CD4-positive, alpha-beta memory T cell (primary cell): ENCODE results near the gene KDM7A. TPM values are rescaled to one million over a fixed set of nuclear protein-coding genes. Genes with fewer than 3 reads are reported as not detected.

Source experiments
- CTCF ChIA-PET: fragments of 350-600 bp; sonication (Branson Sonifier 250); formaldehyde crosslinking; loops from one replicate; lab custom pipeline; 2021; ENCODE audit warnings: inconsistent platforms; ENCODE audit not compliant: partially characterized antibody; lab: Charles Lee
- POLR2A ChIA-PET: fragments of 350-600 bp; sonication (Branson Sonifier 250); formaldehyde crosslinking; loops from one replicate; lab custom pipeline; 2021; ENCODE audit not compliant: partially characterized antibody; lab: Charles Lee
- DNase-seq, 5 donors: peaks; one replicate each; pipeline versions ENCODE4 v3.0.0 to v3.0.0-alpha.2; 2020 to 2022; ENCODE audit warnings: mixed read lengths in 1 of 5
- H3K27ac ChIP-seq: one replicate; pipeline ENCODE4 v1.7.0; 2013; ENCODE audit warnings: low read depth, low read length
- H3K27me3 ChIP-seq: 2 replicates; pipeline ENCODE4 v1.7.0; 2013; ENCODE audit warnings: mild to moderate bottlenecking, low read length, moderate library complexity; ENCODE audit not compliant: insufficient read depth
- H3K36me3 ChIP-seq: 2 replicates; pipeline ENCODE4 v1.7.0; 2013; ENCODE audit warnings: mild to moderate bottlenecking, low read length, moderate library complexity; ENCODE audit not compliant: insufficient read depth
- H3K4me1 ChIP-seq: 2 replicates; pipeline ENCODE4 v1.7.0; 2013; ENCODE audit warnings: mild to moderate bottlenecking, low read length, moderate library complexity; ENCODE audit not compliant: insufficient read depth
- H3K4me3 ChIP-seq, 2 donors: one replicate each; pipeline ENCODE4 v1.7.0; 2013; ENCODE audit warnings: low read length in 2 of 2, mild to moderate bottlenecking in 1 of 2
- H3K9me3 ChIP-seq, 2 donors: one replicate each; pipeline ENCODE4 v1.7.0; 2013; ENCODE audit warnings: low read length in 2 of 2, control low read depth in 1 of 2; ENCODE audit not compliant: control insufficient read depth in 1 of 2
- H3K27ac Mint-ChIP-seq, 7 donors: one replicate each; pipeline ENCODE4 v1.8.0; 2020 to 2021; ENCODE audit warnings: mixed read lengths in 7 of 7, mild to moderate bottlenecking in 6 of 7, inconsistent platforms in 3 of 7, moderate library complexity in 3 of 7
- H3K27me3 Mint-ChIP-seq, 2 donors: one replicate each; pipeline ENCODE4 v1.8.0; 2020 to 2021; ENCODE audit warnings: mixed read lengths in 2 of 2
- H3K36me3 Mint-ChIP-seq, 2 donors: one replicate each; pipeline ENCODE4 v1.8.0; 2020 to 2021; ENCODE audit warnings: mixed read lengths in 2 of 2, inconsistent platforms in 1 of 2, mild to moderate bottlenecking in 1 of 2
- H3K4me1 Mint-ChIP-seq, 4 donors: one replicate each; pipeline ENCODE4 v1.8.0; 2020 to 2021; ENCODE audit warnings: mixed read lengths in 4 of 4, mild to moderate bottlenecking in 1 of 4
- H3K4me3 Mint-ChIP-seq, 8 donors: one replicate each; pipeline ENCODE4 v1.8.0; 2020 to 2021; ENCODE audit warnings: mixed read lengths in 8 of 8, mild to moderate bottlenecking in 7 of 8, moderate library complexity in 6 of 8, inconsistent platforms in 3 of 8
- H3K9me3 Mint-ChIP-seq, 8 donors: one replicate each; pipeline ENCODE4 v1.8.0; 2020 to 2021; ENCODE audit warnings: mixed read lengths in 8 of 8, mild to moderate bottlenecking in 5 of 8, inconsistent platforms in 3 of 8, moderate library complexity in 1 of 8
- intact Hi-C: fragments of 100-400 bp; cut with micrococcal nuclease; formaldehyde crosslinking; loops from one replicate; pipeline ENCODE4 v1.15.1; 2023
- polyA plus RNA-seq, 2 donors: library from polyadenylated mRNA; unstranded; fragments of 300-500 nt; fragmentation: Illumina TruSeq; gene quantifications; one replicate each; pipeline ENCODE4 v1.2.3, GENCODE V29; 2021
- total RNA-seq, 2 experiments: library from RNA; stranded (reverse); gene quantifications; one replicate each; pipeline ENCODE4 v1.2.3, GENCODE V29; 2021

KDM7A gene
- total and polyA plus RNA-seq, 4 experiments from 2014 or later: 3.3 to 45.9 (median 23.6) TPM

DNA sequence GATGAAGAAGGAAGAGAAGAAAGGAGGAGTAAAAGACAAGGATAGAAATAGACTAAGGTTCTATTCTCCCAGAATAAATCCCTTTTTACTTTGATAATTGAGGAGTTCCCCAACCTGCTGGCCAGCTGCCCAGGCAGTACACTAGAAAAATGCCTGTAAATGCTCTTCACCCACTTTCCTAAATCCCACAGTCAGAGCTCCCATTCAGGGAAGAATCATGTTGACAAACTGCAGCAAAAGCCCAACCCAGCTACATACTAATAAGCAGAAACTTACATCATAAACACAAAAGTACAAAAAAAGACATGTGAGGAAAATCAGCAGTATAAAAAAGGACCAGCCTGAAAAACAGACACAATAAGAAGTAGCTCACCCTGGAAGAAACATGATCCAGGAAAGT, 15.8 kb upstream of the KDM7A start:
- Mint-ChIP-seq H3K4me1 (peaks cover 3 to 17% (median 5%) of the 10 kb centered on the region in 4 donors), H3K4me3 (no peak overlapping the region), H3K36me3 (no peaks in the 10 kb centered on the region), H3K9me3 (peaks cover 0 to 2% (median 0%) of the 10 kb centered on the region in 8 donors), H3K27me3 (no peaks in the 10 kb centered on the region), H3K27ac (peak overlapping the region in 1 of 7 donors; percentile 7)
- H3K4me1 ChIP-seq: no peaks in the 10 kb centered on the region
- H3K9me3 ChIP-seq: no peaks in the 10 kb centered on the region
- no peak overlapping the region for H3K4me3 ChIP-seq
- ChIA-PET CTCF (interaction anchor here (1.1 kb wide), 1 partner anchor 10 kb away, joined by 3 read pairs; no protein-coding TSS in a partner anchor), POLR2A (interaction anchor here (0.6 to 3.6 kb wide), 3 partner anchors 16 to 24 kb away, joined by 3 to 25 read pairs (median 3); partner anchors contain the start of gene KDM7A)
- H3K36me3 ChIP-seq: no peaks in the 10 kb centered on the region
- H3K27me3 ChIP-seq: no peaks in the 10 kb centered on the region
- DNase-seq: no peak
- no peak overlapping the region for H3K27ac ChIP-seq
- intact Hi-C loops: no loop called here

DNA sequence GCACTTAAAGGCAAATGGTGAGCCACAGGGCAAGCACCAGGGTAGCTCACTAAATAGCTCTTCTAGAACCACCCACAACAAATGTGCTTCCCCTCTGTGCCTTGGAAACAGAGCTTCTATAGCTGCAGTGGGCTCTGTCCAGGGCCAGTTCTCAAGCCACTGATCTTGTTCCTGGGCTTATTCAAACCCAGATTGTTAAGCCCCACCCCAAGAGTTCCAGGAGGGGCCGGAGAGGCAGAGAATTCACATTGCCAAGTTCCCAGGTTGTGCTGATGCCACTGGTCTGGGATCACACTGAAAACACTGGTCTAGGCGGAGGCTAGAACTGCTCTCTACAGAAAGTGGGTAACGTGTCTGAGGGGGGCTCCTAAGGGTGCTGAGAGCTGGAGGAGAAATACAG, 15.4 kb upstream of the KDM7A start:
- Histone ChIP-seq H3K4me1 (no peaks in the 10 kb centered on the region), H3K4me3 (no peak overlapping the region), H3K36me3 (no peaks in the 10 kb centered on the region), H3K9me3 (no peaks in the 10 kb centered on the region), H3K27me3 (no peaks in the 10 kb centered on the region), H3K27ac (no peak overlapping the region)
- CTCF ChIA-PET: interaction anchor here (0.6 kb wide), 1 partner anchor 30 kb away, joined by 3 read pairs; no protein-coding TSS in a partner anchor
- Mint-ChIP-seq H3K4me1 (peaks cover 3 to 14% (median 5%) of the 10 kb centered on the region in 4 donors), H3K36me3 (no peaks in the 10 kb centered on the region), H3K27ac (no peak overlapping the region), H3K27me3 (no peaks in the 10 kb centered on the region), H3K4me3 (no peak overlapping the region), H3K9me3 (peaks cover 0 to 2% (median 0%) of the 10 kb centered on the region in 8 donors)
- no peak for DNase-seq
- POLR2A ChIA-PET: interaction anchor here (0.9 to 3.6 kb wide), 2 partner anchors 16 to 22 kb away, joined by 3 to 25 read pairs; partner anchors contain the start of gene KDM7A
- intact Hi-C loops: no loop called here

DNA sequence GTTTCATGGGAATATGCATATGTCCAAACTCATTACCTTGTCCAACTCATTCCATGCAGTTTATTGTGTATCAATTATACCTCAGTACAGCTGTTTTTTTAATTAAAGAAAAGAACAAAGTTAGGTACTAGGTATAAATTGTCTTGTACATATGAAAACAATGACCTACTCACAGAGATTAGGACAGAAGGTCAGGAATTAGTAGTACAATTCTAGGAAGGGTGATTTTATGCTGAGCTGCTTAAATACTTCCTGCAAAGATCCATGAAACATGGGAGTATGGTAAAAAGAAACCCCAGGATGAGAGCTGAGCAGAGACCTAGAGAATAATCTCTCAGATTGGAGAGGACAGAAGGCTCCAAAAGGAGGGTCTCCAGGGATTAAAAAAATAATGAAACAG, 13.8 kb upstream of the KDM7A start:
- H3K27ac Mint-ChIP-seq: peak overlapping the region in 1 of 7 donors; percentile 35
- no peak overlapping the region for H3K4me3 Mint-ChIP-seq
- intact Hi-C loops: no loop called here
- DNase-seq: no peak
- Histone ChIP-seq H3K9me3 (no peaks in the 10 kb centered on the region), H3K27me3 (no peaks in the 10 kb centered on the region), H3K4me3 (no peak overlapping the region), H3K36me3 (no peaks in the 10 kb centered on the region), H3K4me1 (no peaks in the 10 kb centered on the region), H3K27ac (no peak overlapping the region)
- peaks cover 0 to 2% (median under 1%) of the 10 kb centered on the region in 4 donors for H3K4me1 Mint-ChIP-seq
- POLR2A ChIA-PET: interaction anchor here (1.3 kb wide), 1 partner anchor 9 kb away, joined by 3 read pairs; no protein-coding TSS in a partner anchor
- H3K9me3 Mint-ChIP-seq: no peaks in the 10 kb centered on the region
- CTCF ChIA-PET: no interaction called here
- no peaks in the 10 kb centered on the region for H3K27me3 Mint-ChIP-seq
- no peaks in the 10 kb centered on the region for H3K36me3 Mint-ChIP-seq

DNA sequence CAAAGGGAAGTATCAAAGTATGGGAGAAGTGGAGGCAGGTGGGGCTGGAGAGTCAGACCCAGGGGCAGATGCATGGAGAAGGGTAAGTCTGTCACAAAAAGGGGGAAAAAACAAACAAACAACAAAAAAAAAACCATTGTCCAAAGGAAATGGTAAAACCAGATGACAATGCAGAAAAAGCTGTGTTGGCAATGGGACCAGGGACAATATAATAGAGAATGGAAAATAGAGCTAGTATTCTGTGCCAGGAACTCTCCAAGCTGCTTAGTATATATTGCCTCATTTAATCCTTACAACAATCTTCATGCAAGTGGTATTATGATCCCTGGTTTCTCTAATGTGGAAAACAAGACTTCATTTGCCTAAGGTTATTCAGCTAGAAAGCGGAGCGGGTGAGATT, 13.1 kb upstream of the KDM7A start:
- Mint-ChIP-seq H3K27me3 (peaks cover 0 to 3% of the 10 kb centered on the region in 2 donors), H3K27ac (no peak overlapping the region), H3K9me3 (no peaks in the 10 kb centered on the region), H3K4me3 (no peak overlapping the region), H3K36me3 (no peaks in the 10 kb centered on the region), H3K4me1 (peaks cover 0 to 2% (median 0%) of the 10 kb centered on the region in 4 donors)
- Histone ChIP-seq H3K4me1 (no peaks in the 10 kb centered on the region), H3K9me3 (no peaks in the 10 kb centered on the region), H3K27me3 (no peaks in the 10 kb centered on the region), H3K36me3 (no peaks in the 10 kb centered on the region), H3K27ac (no peak overlapping the region), H3K4me3 (no peak overlapping the region)
- DNase-seq: no peak
- intact Hi-C loops: no loop called here
- ChIA-PET POLR2A (interaction anchor here (1.3 kb wide), 1 partner anchor 10 kb away, joined by 3 read pairs; no protein-coding TSS in a partner anchor), CTCF (no interaction called here)

DNA sequence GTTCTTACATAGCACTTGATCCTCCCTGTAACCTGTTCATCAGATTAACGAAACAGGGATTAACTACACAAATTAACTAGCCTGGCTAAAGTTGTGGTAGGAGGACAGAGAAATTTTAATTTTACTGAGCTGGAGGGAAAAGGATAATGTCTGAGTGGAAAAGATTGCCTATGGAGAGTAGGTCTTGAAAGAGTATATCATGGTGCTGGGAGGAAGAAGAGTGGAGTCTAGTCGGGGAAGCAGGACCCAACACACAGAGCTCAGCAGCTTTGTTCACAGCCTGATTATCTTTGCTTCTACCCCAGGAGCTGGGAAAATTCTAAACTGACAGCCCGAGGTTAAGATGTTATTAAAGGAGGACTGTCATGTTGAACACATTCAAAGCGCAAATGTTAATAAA, 6.1 kb upstream of the KDM7A start:
- H3K27ac Mint-ChIP-seq: no peak overlapping the region
- POLR2A ChIA-PET: no interaction called here

DNA sequence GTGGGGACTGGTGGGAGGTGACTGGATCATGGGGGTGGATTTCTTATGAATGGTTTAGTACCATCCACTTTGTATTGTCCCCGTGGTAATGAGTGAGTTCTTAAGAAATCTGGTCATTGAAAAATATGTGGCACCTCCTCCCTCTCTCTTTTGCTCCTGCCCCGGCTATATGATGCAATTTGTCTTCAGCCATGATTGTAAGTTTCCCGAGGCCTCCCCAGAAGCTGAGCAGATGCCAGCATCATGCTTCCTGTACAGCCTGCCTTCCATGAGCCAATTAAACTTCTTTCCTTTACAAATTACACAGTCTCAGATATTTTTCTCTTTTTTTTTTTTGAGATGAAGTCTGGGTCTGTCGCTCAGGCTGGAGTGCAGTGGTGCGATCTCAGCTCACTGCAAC, 2.6 kb upstream of the KDM7A start:
- CTCF ChIA-PET: no interaction called here

More for the DNA sequence above, 6.1 kb upstream of the KDM7A start:
- no peaks in the 10 kb centered on the region for H3K27me3 ChIP-seq
- no peaks in the 10 kb centered on the region for H3K9me3 ChIP-seq
- Mint-ChIP-seq H3K36me3 (no peaks in the 10 kb centered on the region), H3K4me1 (peaks cover 2 to 15% (median 7%) of the 10 kb centered on the region in 4 donors), H3K9me3 (peaks cover 0 to 2% (median 0%) of the 10 kb centered on the region in 8 donors), H3K27me3 (peaks cover 2 to 12% of the 10 kb centered on the region in 2 donors), H3K4me3 (no peak overlapping the region)
- no peaks in the 10 kb centered on the region for H3K36me3 ChIP-seq
- H3K4me3 ChIP-seq: no peak overlapping the region
- no peak overlapping the region for H3K27ac ChIP-seq
- DNase-seq: no peak
- peaks cover 7% of the 10 kb centered on the region for H3K4me1 ChIP-seq
- CTCF ChIA-PET: interaction anchor here (1.4 to 1.7 kb wide), 2 partner anchors 47 to 121 kb away, joined by 3 read pairs; no protein-coding TSS in a partner anchor
- intact Hi-C loops: no loop called here

DNA sequence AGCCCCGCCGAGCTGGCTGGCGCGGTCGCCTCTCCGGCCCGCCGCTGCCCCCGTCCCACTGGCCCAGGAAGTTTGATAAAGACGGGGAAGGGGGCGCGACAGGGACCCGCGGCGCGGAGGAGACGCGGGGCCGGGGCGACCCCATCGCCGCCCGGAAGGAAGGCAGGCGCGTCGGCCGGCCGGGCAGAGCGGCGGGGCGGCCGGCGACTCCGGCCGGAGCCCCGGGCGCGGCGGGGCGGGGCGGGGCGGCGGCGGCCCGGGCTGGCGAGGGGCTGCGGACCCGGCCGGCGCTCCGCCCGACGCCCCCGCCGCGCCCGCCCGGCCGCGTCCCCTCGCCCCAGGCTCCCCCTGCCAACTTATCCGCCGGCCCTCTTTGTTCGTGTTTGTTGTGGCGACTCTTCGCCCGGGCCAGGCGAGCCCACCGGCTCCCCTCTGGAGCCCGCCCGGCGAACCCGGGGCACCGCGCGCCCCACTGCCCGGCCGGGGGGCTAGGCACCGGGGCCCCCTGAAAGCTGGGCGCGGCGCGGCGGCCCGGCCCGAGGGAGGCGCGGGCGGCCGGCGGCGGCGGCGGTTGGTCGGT, 571 bp downstream of the KDM7A start:
- peak overlapping the region; percentile 45 to 94 (median 90) for H3K4me3 Mint-ChIP-seq
- peak overlapping the region; percentile 72 to 98 (median 94) for H3K27ac Mint-ChIP-seq
- peaks cover 24 to 48% (median 39%) of the 10 kb centered on the region in 4 donors for H3K4me1 Mint-ChIP-seq
- Histone ChIP-seq H3K36me3 (no peaks in the 10 kb centered on the region), H3K27me3 (no peaks in the 10 kb centered on the region), H3K4me3 (peak overlapping the region in 1 of 2 donors; percentile 60), H3K27ac (peak overlapping the region; percentile 85), H3K9me3 (no peaks in the 10 kb centered on the region), H3K4me1 (peaks cover 33% of the 10 kb centered on the region)
- peaks cover 0 to 16% of the 10 kb centered on the region in 2 donors for H3K36me3 Mint-ChIP-seq
- intact Hi-C loops: loop anchor here (2.0 to 10.0 kb wide), 5 partner anchors 221 to 1081 kb away; partner anchors contain the start of genes MRPS33, NDUFB2 and SLC37A3
- POLR2A ChIA-PET: interaction anchor here (0.6 to 5.4 kb wide), 31 partner anchors 15 to 839 kb away, joined by 3 to 269 read pairs (median 4); partner anchors contain the start of genes ADCK2, LUC7L2, MRPS33 and PARP12
- no peak for DNase-seq
- H3K27me3 Mint-ChIP-seq: peaks cover 0 to 1% of the 10 kb centered on the region in 2 donors
- peaks cover 0 to 2% (median 0%) of the 10 kb centered on the region in 8 donors for H3K9me3 Mint-ChIP-seq
- CTCF ChIA-PET: interaction anchor here (0.8 to 3.9 kb wide), 4 partner anchors 48 to 87 kb away, joined by 3 to 29 read pairs (median 4); no protein-coding TSS in a partner anchor

More for the DNA sequence above, 2.6 kb upstream of the KDM7A start:
- H3K27me3 Mint-ChIP-seq: peaks cover 2 to 10% of the 10 kb centered on the region in 2 donors
- peaks cover 0 to 2% (median 0%) of the 10 kb centered on the region in 8 donors for H3K9me3 Mint-ChIP-seq
- peak overlapping the region in 1 of 8 donors; percentile 37 for H3K4me3 Mint-ChIP-seq
- peaks cover 14 to 30% (median 21%) of the 10 kb centered on the region in 4 donors for H3K4me1 Mint-ChIP-seq
- peaks cover 0 to 9% of the 10 kb centered on the region in 2 donors for H3K36me3 Mint-ChIP-seq
- H3K4me1 ChIP-seq: peaks cover 19% of the 10 kb centered on the region
- no peaks in the 10 kb centered on the region for H3K36me3 ChIP-seq
- POLR2A ChIA-PET: interaction anchor here (4.5 kb wide), 1 partner anchor 34 kb away, joined by 27 read pairs; no protein-coding TSS in a partner anchor
- H3K4me3 ChIP-seq: no peak overlapping the region
- H3K9me3 ChIP-seq: no peaks in the 10 kb centered on the region
- no peaks in the 10 kb centered on the region for H3K27me3 ChIP-seq
- DNase-seq: no peak
- H3K27ac Mint-ChIP-seq: peak overlapping the region in 2 of 7 donors; percentile 36 to 92
- intact Hi-C loops: loop anchor here (5.0 to 10.0 kb wide), 3 partner anchors 218 to 1085 kb away; partner anchors contain the start of gene SLC37A3
- no peak overlapping the region for H3K27ac ChIP-seq
